Gastrocnemius medialis (tissue), 4 donors: ENCODE results near the gene ST6GALNAC1. TPM values are rescaled to one million over a fixed set of nuclear protein-coding genes. Genes with fewer than 3 reads are reported as not detected.
A peak's percentile ranks its signal among the peaks of the same experiment; 100 is the strongest.

ENCODE experiments used
- ATAC-seq, 2 donors: fragments of 150-250 bp; one replicate each; pipeline ENCODE4 v1.9.1; 2016
- DNase-seq, 2 donors: peaks; one replicate each; pipeline ENCODE4 v3.0.0-alpha.2; 2019
- H3K27ac ChIP-seq, 4 donors: fragments of 200-600 bp; sonication (generic); 1 replicate in 1 of 4; 2 replicates in 3 of 4; pipeline ENCODE4 v1.5.1; 2016 to 2018; ENCODE audit warnings: mild to moderate bottlenecking in 2 of 4, moderate library complexity in 1 of 4
- H3K27me3 ChIP-seq, 3 donors: fragments of 200-600 bp; sonication (generic) in 2 of 3; 1 replicate in 1 of 3; 2 replicates in 2 of 3; pipeline versions ENCODE4 v1.5.1 to v1.6.0; 2016 to 2019; ENCODE audit warnings: mild to moderate bottlenecking in 1 of 3, moderate library complexity in 1 of 3
- H3K36me3 ChIP-seq, 2 donors: fragments of 200-600 bp; sonication (generic) in 1 of 2; one replicate each; pipeline ENCODE4 v1.5.1; 2017 to 2018
- H3K4me1 ChIP-seq, 2 donors: fragments of 200-600 bp; sonication (generic) in 1 of 2; one replicate each; pipeline ENCODE4 v1.5.1; 2016 to 2017; ENCODE audit warnings: mild to moderate bottlenecking in 2 of 2
- H3K4me3 ChIP-seq, 4 donors: fragments of 200-600 bp; sonication (generic) in 3 of 4; 1 replicate in 1 of 4; 2 replicates in 3 of 4; pipeline ENCODE4 v1.5.1; 2016 to 2019; ENCODE audit warnings: mild to moderate bottlenecking in 2 of 4
- H3K9me3 ChIP-seq, 3 donors: fragments of 200-600 bp; sonication (generic) in 2 of 3; 1 replicate in 1 of 3; 2 replicates in 2 of 3; pipeline ENCODE4 v1.5.1; 2016 to 2019
- CTCF ChIP-seq, 5 experiments: fragments of 450-650 bp in 3 of 5; fragments of 200-600 bp in 2 of 5; sonication (generic) in 2 of 5; IDR thresholded peaks in 4 of 5; conservative IDR thresholded peaks in 1 of 5; 1 replicate in 4 of 5; 2 replicates in 1 of 5; pipeline ENCODE4 v1.5.1; 2016 to 2019; ENCODE audit warnings: antibody characterized with exemption in 5 of 5, mild to moderate bottlenecking in 3 of 5, moderate library complexity in 3 of 5
- POLR2A ChIP-seq, 2 donors: fragments of 450-650 bp; IDR thresholded peaks; one replicate each; pipeline ENCODE4 v1.6.1; 2017; ENCODE audit warnings: antibody characterized with exemption in 2 of 2, mild to moderate bottlenecking in 2 of 2, moderate library complexity in 2 of 2
- in situ Hi-C, 4 donors: fragments of 200-750 bp; cut with MboI; loops; one replicate each; pipeline versions ENCODE4 v1.15.0 to v1.8.0; 2017; ENCODE audit warnings: low sequenced_read_pairs in 4 of 4
- intact Hi-C: fragments of 100-400 bp; cut with DNase I; formaldehyde crosslinking; loops from one replicate; pipeline ENCODE4 v1.15.1; 2023; ENCODE audit warnings: low total_unique reads
- total RNA-seq, 4 donors: library from RNA; depleted of rRNA; stranded (reverse); fragments of >200 nt; gene quantifications; one replicate each; pipeline versions ENCODE4 v1.1.0 to v1.2.3, GENCODE V29; 2016

ST6GALNAC1 gene
- total RNA-seq, 4 donors from 2014 or later: 1.5 to 4.3 (median 2.0) TPM

- ATAC-seq: no peak
- H3K27me3 ChIP-seq: no peaks in the 10 kb centered on the region
- in situ Hi-C loops: loop anchor here in 1 of 4 donors (10.0 kb wide), 1 partner anchor 57 kb away; no protein-coding TSS in a partner anchor
- H3K4me3 ChIP-seq: no peak overlapping the region
- no peak for TF ChIP-seq POLR2A (IDR thresholded peaks at IDR 0.05)
- TF ChIP-seq CTCF (IDR thresholded peaks at IDR 0.05 in 4 of 5, conservative IDR thresholded peaks at IDR 0.05 in 1 of 5): no peak
- H3K4me1 ChIP-seq: peaks cover 18 to 23% of the 10 kb centered on the region in 2 donors
- H3K36me3 ChIP-seq: no peaks in the 10 kb centered on the region
- DNase-seq: no peak
- intact Hi-C loops: loop anchor here (2.0 kb wide), 1 partner anchor 17 kb away; no protein-coding TSS in a partner anchor
- H3K27ac ChIP-seq: peak overlapping the region; percentile 15 to 77 (median 74)
- H3K9me3 ChIP-seq: no peaks in the 10 kb centered on the region
These were observed 62.0 kb downstream of the ST6GALNAC1 start for GRCh38 chr17:76581515-76581914.

- peaks cover 14 to 18% of the 10 kb centered on the region in 2 donors for H3K4me1 ChIP-seq
- H3K27ac ChIP-seq: no peak overlapping the region
- H3K36me3 ChIP-seq: no peaks in the 10 kb centered on the region
- intact Hi-C loops: no loop called here
- TF ChIP-seq CTCF (IDR thresholded peaks at IDR 0.05 in 4 of 5, conservative IDR thresholded peaks at IDR 0.05 in 1 of 5) (no peak), POLR2A (IDR thresholded peaks at IDR 0.05) (no peak)
- in situ Hi-C loops: no loop called here
- DNase-seq (no peak), ATAC-seq (no peak)
- no peaks in the 10 kb centered on the region for H3K27me3 ChIP-seq
- no peak overlapping the region for H3K4me3 ChIP-seq
- H3K9me3 ChIP-seq: no peaks in the 10 kb centered on the region
These were observed 64.3 kb downstream of the ST6GALNAC1 start for GRCh38 chr17:76579281-76579680.

- no peak overlapping the region for H3K4me3 ChIP-seq
- intact Hi-C loops: no loop called here
- no peak for DNase-seq
- no peak for TF ChIP-seq CTCF (IDR thresholded peaks at IDR 0.05 in 4 of 5, conservative IDR thresholded peaks at IDR 0.05 in 1 of 5)
- TF ChIP-seq POLR2A (IDR thresholded peaks at IDR 0.05): no peak
- peaks cover 14 to 18% of the 10 kb centered on the region in 2 donors for H3K4me1 ChIP-seq
- no peak for ATAC-seq
- no peak overlapping the region for H3K27ac ChIP-seq
- in situ Hi-C loops: no loop called here
- H3K36me3 ChIP-seq: no peaks in the 10 kb centered on the region
- H3K9me3 ChIP-seq: no peaks in the 10 kb centered on the region
- no peaks in the 10 kb centered on the region for H3K27me3 ChIP-seq
These were observed 65.2 kb downstream of the ST6GALNAC1 start for GRCh38 chr17:76578376-76578775.

GRCh38 chr17:76577876-76578275 is 65.7 kb downstream of the ST6GALNAC1 start:
- Histone ChIP-seq H3K4me3 (no peak overlapping the region), H3K9me3 (no peaks in the 10 kb centered on the region), H3K27me3 (no peaks in the 10 kb centered on the region), H3K36me3 (no peaks in the 10 kb centered on the region), H3K4me1 (peaks cover 14 to 18% of the 10 kb centered on the region in 2 donors), H3K27ac (no peak overlapping the region)
- intact Hi-C loops: no loop called here
- in situ Hi-C loops: no loop called here
- ATAC-seq: no peak
- no peak for DNase-seq
- TF ChIP-seq CTCF (IDR thresholded peaks at IDR 0.05 in 4 of 5, conservative IDR thresholded peaks at IDR 0.05 in 1 of 5) (no peak), POLR2A (IDR thresholded peaks at IDR 0.05) (no peak)

- Histone ChIP-seq H3K9me3 (no peaks in the 10 kb centered on the region), H3K36me3 (no peaks in the 10 kb centered on the region), H3K27me3 (no peaks in the 10 kb centered on the region), H3K4me1 (peaks cover 11 to 14% of the 10 kb centered on the region in 2 donors), H3K27ac (no peak overlapping the region), H3K4me3 (no peak overlapping the region)
- TF ChIP-seq CTCF (IDR thresholded peaks at IDR 0.05 in 4 of 5, conservative IDR thresholded peaks at IDR 0.05 in 1 of 5) (no peak), POLR2A (IDR thresholded peaks at IDR 0.05) (no peak)
- no peak for DNase-seq
- in situ Hi-C loops (no loop called here), intact Hi-C loops (no loop called here)
- ATAC-seq: no peak
These were observed 67.4 kb downstream of the ST6GALNAC1 start for GRCh38 chr17:76576189-76576588.
